ENCODE measurements around the gene TBC1D10B. TPM values are rescaled to one million over a fixed set of nuclear protein-coding genes. Genes with fewer than 3 reads are reported as not detected.

TBC1D10B gene
- total and polyA plus RNA-seq, 8 donors: 29.5 to 43.7 (median 34.4) TPM

GRCh38 chr16:30380072-30380802 is 9.9 kb upstream of the TBC1D10B start:
- DNase-seq: no peak
- Histone ChIP-seq H3K27me3 (no peaks in the 10 kb centered on the region), H3K4me1 (peaks cover 4 to 33% of the 10 kb centered on the region in 2 donors), H3K4me3 (no peak overlapping the region), H3K36me3 (no peaks in the 10 kb centered on the region), H3K9me3 (no peaks in the 10 kb centered on the region), H3K27ac (no peak overlapping the region)
- intact Hi-C loops (cut with DNase I): no loop called here
- no peak for TF ChIP-seq CTCF (IDR thresholded peaks at IDR 0.05)
- ATAC-seq: no peak

GRCh38 chr16:30379158-30379783 is 9.0 kb upstream of the TBC1D10B start:
- no peaks in the 10 kb centered on the region for H3K9me3 ChIP-seq
- intact Hi-C loops (cut with DNase I): no loop called here
- no peak for ATAC-seq
- no peaks in the 10 kb centered on the region for H3K36me3 ChIP-seq
- peak overlapping the region; percentile 99 to 100 for H3K27ac ChIP-seq
- no peak for TF ChIP-seq CTCF (IDR thresholded peaks at IDR 0.05)
- H3K4me3 ChIP-seq: peak overlapping the region; percentile 45 to 69
- no peaks in the 10 kb centered on the region for H3K27me3 ChIP-seq
- H3K4me1 ChIP-seq: peaks cover 4 to 33% of the 10 kb centered on the region in 2 donors
- no peak for DNase-seq

GRCh38 chr16:30378236-30379157 is 8.2 kb upstream of the TBC1D10B start:
- no peak for TF ChIP-seq CTCF (IDR thresholded peaks at IDR 0.05)
- intact Hi-C loops (cut with DNase I): no loop called here
- peak; percentile 97 for ATAC-seq
- Histone ChIP-seq H3K4me3 (peak overlapping the region; percentile 45 to 69), H3K36me3 (no peaks in the 10 kb centered on the region), H3K27me3 (no peaks in the 10 kb centered on the region), H3K9me3 (no peaks in the 10 kb centered on the region), H3K27ac (peak overlapping the region; percentile 99 to 100), H3K4me1 (peaks cover 4 to 33% of the 10 kb centered on the region in 2 donors)
- DNase-seq: peak; percentile 97 to 100 (median 99)

- peak overlapping the region; percentile 45 to 69 for H3K4me3 ChIP-seq
- DNase-seq (peak; percentile 90 to 98 (median 94)), ATAC-seq (peak; percentile 76)
- peak overlapping the region; percentile 99 to 100 for H3K27ac ChIP-seq
- H3K27me3 ChIP-seq: no peaks in the 10 kb centered on the region
- H3K9me3 ChIP-seq: no peaks in the 10 kb centered on the region
- TF ChIP-seq CTCF (IDR thresholded peaks at IDR 0.05): no peak
- peaks cover 4 to 33% of the 10 kb centered on the region in 2 donors for H3K4me1 ChIP-seq
- H3K36me3 ChIP-seq: no peaks in the 10 kb centered on the region
- intact Hi-C loops (cut with DNase I): no loop called here
Measured at GRCh38 chr16:30377812-30378235, 7.5 kb upstream of the TBC1D10B start.
